Measurements from ENCODE around the gene RAB35. TPM values are rescaled to one million over a fixed set of nuclear protein-coding genes. Genes with fewer than 3 reads are reported as not detected.

RAB35 gene
- total and polyA plus RNA-seq, 2 experiments from 2014 or later, result 9.9 to 16.9 TPM

GRCh38 chr12:120156315-120157259 lies 40.0 kb upstream of the RAB35 start:
- H4K20me1 ChIP-seq (replicated peaks; ENCODE audit: insufficient read depth), result 0 out of 2 replicates have a peak, but pooled peaks cover 5% of the 10 kb centered on the region
- Mint-ChIP-seq H3K27ac (no peak overlapping the region), H3K36me3 (ENCODE audit: low read depth) (peaks cover 91% of the 10 kb centered on the region)

GRCh38 chr12:120155072-120155471 lies 38.5 kb upstream of the RAB35 start:
- H3K27me3 Mint-ChIP-seq (ENCODE audit: insufficient read depth, low read depth, poor library complexity), result no peaks in the 10 kb centered on the region
- no peak overlapping the region for H2AFZ ChIP-seq
- H4K20me1 ChIP-seq (replicated peaks; ENCODE audit: insufficient read depth), result 0 out of 2 replicates have a peak, but pooled peaks cover 3% of the 10 kb centered on the region
- ATAC-seq (no peak), DNase-seq (ENCODE audit: low spot score) (no peak)
- H3K4me1 ChIP-seq (ENCODE audit: insufficient read depth), result no peaks in the 10 kb centered on the region
- H3K36me3 Mint-ChIP-seq (ENCODE audit: low read depth), result peaks cover 92% of the 10 kb centered on the region
- H3K27ac ChIP-seq (ENCODE audit: low read depth), result no peak overlapping the region
- no peaks in the 10 kb centered on the region; the same call in 2 of the 3 replicates for H3K9me3 Mint-ChIP-seq
- no peaks in the 10 kb centered on the region for H3K79me2 ChIP-seq (replicated peaks; ENCODE audit: insufficient read depth)
- 0 out of 2 replicates have a peak, but pooled peaks cover 8% of the 10 kb centered on the region for H3F3A ChIP-seq (replicated peaks; ENCODE audit: low read depth)
- no peak overlapping the region for H3K27ac Mint-ChIP-seq
- H3K4me1 Mint-ChIP-seq, result no peaks in the 10 kb centered on the region
- H3K36me3 ChIP-seq (ENCODE audit: insufficient read depth), result peaks cover 59% of the 10 kb centered on the region
- H3K27me3 ChIP-seq (ENCODE audit: insufficient read depth), result no peaks in the 10 kb centered on the region
- no peak for TF ChIP-seq STAT1 (IDR thresholded peaks at IDR 0.05; ENCODE audit: unreplicated experiment)
- no peak overlapping the region for H3K4me3 Mint-ChIP-seq
- H3K9me2 ChIP-seq (ENCODE audit: insufficient read depth), result no peaks in the 10 kb centered on the region
- no peak overlapping the region for H3K4me2 ChIP-seq
- H3K4me3 ChIP-seq, result no peak overlapping the region

More at GRCh38 chr12:120156315-120157259, 40.0 kb upstream of the RAB35 start:
- H3K9me2 ChIP-seq (ENCODE audit: insufficient read depth), result no peaks in the 10 kb centered on the region
- H2AFZ ChIP-seq, result no peak overlapping the region
- no peak overlapping the region for H3K27ac ChIP-seq (ENCODE audit: low read depth)
- DNase-seq (ENCODE audit: low spot score), result no peak
- no peaks in the 10 kb centered on the region for H3K27me3 ChIP-seq (ENCODE audit: insufficient read depth)
- H3F3A ChIP-seq (replicated peaks; ENCODE audit: low read depth), result 0 out of 2 replicates have a peak, but pooled peaks cover 8% of the 10 kb centered on the region
- peaks cover 56% of the 10 kb centered on the region for H3K36me3 ChIP-seq (ENCODE audit: insufficient read depth)
- H3K9me3 Mint-ChIP-seq, result no peaks in the 10 kb centered on the region; the same call in 2 of the 3 replicates
- no peak for ATAC-seq
- H3K79me2 ChIP-seq (replicated peaks; ENCODE audit: insufficient read depth), result no peaks in the 10 kb centered on the region
- no peak overlapping the region for H3K4me2 ChIP-seq
- no peak overlapping the region for H3K4me3 ChIP-seq
- TF ChIP-seq POLR2AphosphoS5 (IDR thresholded peaks at IDR 0.05; ENCODE audit: low read depth), result no peak
- no peak for TF ChIP-seq NANOG (IDR thresholded peaks at IDR 0.05; ENCODE audit: borderline replicate concordance)
- TF ChIP-seq ZNF114 (CRISPR knock-in tag; IDR thresholded peaks at IDR 0.05), result no peak
- no peak for TF ChIP-seq CREB1 (CRISPR knock-in tag; IDR thresholded peaks at IDR 0.05; ENCODE audit: low read depth)
- no peak for TF ChIP-seq ZNF331 (CRISPR knock-in tag; IDR thresholded peaks at IDR 0.05; ENCODE audit: low read depth)
- TF ChIP-seq STAT1 (IDR thresholded peaks at IDR 0.05; ENCODE audit: unreplicated experiment), result no peak
- TF ChIP-seq EZH2 (IDR thresholded peaks at IDR 0.05; ENCODE audit: low read depth, unreplicated experiment), result no peak
- no peak for TF ChIP-seq JUNB (IDR thresholded peaks at IDR 0.05; ENCODE audit: unreplicated experiment)
- TF ChIP-seq ETS1 (IDR thresholded peaks at IDR 0.05), result no peak
- H3K4me1 Mint-ChIP-seq, result no peaks in the 10 kb centered on the region
- no peak overlapping the region for H3K4me3 Mint-ChIP-seq
- no peaks in the 10 kb centered on the region for H3K4me1 ChIP-seq (ENCODE audit: insufficient read depth)
- no peaks in the 10 kb centered on the region for H3K27me3 Mint-ChIP-seq (ENCODE audit: insufficient read depth, low read depth, poor library complexity)

Measured in GM23338 (cell line).